T-cell (primary cell): ENCODE data around the gene SPRYD3. TPM values are rescaled to one million over a fixed set of nuclear protein-coding genes. Genes with fewer than 3 reads are reported as not detected.

Source experiments
- ATAC-seq, 4 experiments: fragments of 200-7000 bp in 3 of 4; fragments of 150-1000 bp in 1 of 4; cut with Tn5 transposase; replicated peaks in 1 of 4; 1 replicate in 3 of 4; 2 replicates in 1 of 4; pipeline ENCODE4 v1.10.0; 2021; ENCODE audit warnings: moderate library complexity in 3 of 4, mild to moderate bottlenecking in 2 of 4, moderate number of reproducible peaks in 1 of 4
- CTCF ChIA-PET, 2 donors: fragments of 300-600 bp; sonication (Branson Sonifier 250); formaldehyde crosslinking; loops; one replicate each; lab custom pipeline; 2022; ENCODE audit warnings: antibody characterized with exemption in 2 of 2; lab: Charles Lee
- POLR2A ChIA-PET, 2 donors: fragments of 300-600 bp; sonication (Branson Sonifier 250); formaldehyde crosslinking; loops; one replicate each; lab custom pipeline; 2022; ENCODE audit warnings: antibody characterized with exemption in 2 of 2; lab: Charles Lee
- DNase-seq, 35 experiments: peaks; one replicate each; pipeline versions ENCODE4 v3.0.0 to v3.0.0-alpha.2; 2013 to 2023
- H3K27ac ChIP-seq: one replicate; pipeline ENCODE4 v1.5.1; 2013; ENCODE audit warnings: low read length
- H3K27me3 ChIP-seq, 2 experiments: replicated peaks in 1 of 2; 1 replicate in 1 of 2; 2 replicates in 1 of 2; pipeline versions ENCODE4 v1.6.1 to v1.7.0; 2013; ENCODE audit warnings: low read length in 1 of 2, mixed read lengths in 1 of 2; ENCODE audit not compliant: control insufficient read depth in 2 of 2, insufficient read depth in 2 of 2; ENCODE audit errors: extremely low read depth in 1 of 2
- H3K36me3 ChIP-seq, 2 donors: 1 replicate in 1 of 2; 2 replicates in 1 of 2; pipeline versions ENCODE4 v1.6.1 to v1.7.0; 2013; ENCODE audit warnings: low read length in 1 of 2; ENCODE audit not compliant: control insufficient read depth in 2 of 2, insufficient read depth in 1 of 2; ENCODE audit errors: extremely low read depth in 1 of 2
- H3K4me1 ChIP-seq, 2 experiments: 1 replicate in 1 of 2; 2 replicates in 1 of 2; pipeline versions ENCODE4 v1.6.1 to v1.7.0; 2013; ENCODE audit warnings: low read length in 2 of 2, mixed read lengths in 1 of 2; ENCODE audit not compliant: insufficient read depth in 2 of 2, control insufficient read depth in 1 of 2; ENCODE audit errors: extremely low read depth in 1 of 2
- H3K4me3 ChIP-seq, 2 donors: 1 replicate in 1 of 2; 2 replicates in 1 of 2; pipeline versions ENCODE4 v1.5.1 to v1.7.0; 2013; ENCODE audit warnings: mild to moderate bottlenecking in 2 of 2, low read length in 1 of 2, moderate library complexity in 1 of 2; ENCODE audit not compliant: control insufficient read depth in 1 of 2; ENCODE audit errors: extremely low read depth in 1 of 2
- H3K9me3 ChIP-seq: 2 replicates; pipeline ENCODE4 v1.7.0; 2013
- H3K27ac Mint-ChIP-seq, 2 donors: one replicate each; pipeline ENCODE4 v1.8.0; 2020 to 2021; ENCODE audit warnings: mild to moderate bottlenecking in 2 of 2, mixed read lengths in 2 of 2
- H3K27me3 Mint-ChIP-seq, 2 donors: one replicate each; pipeline ENCODE4 v1.8.0; 2021 to 2022; ENCODE audit warnings: mixed read lengths in 2 of 2
- H3K36me3 Mint-ChIP-seq: one replicate; pipeline ENCODE4 v1.8.0; 2021; ENCODE audit warnings: mixed read lengths
- H3K4me1 Mint-ChIP-seq, 3 donors: one replicate each; pipeline ENCODE4 v1.8.0; 2020 to 2022; ENCODE audit warnings: mixed read lengths in 3 of 3, mild to moderate bottlenecking in 1 of 3
- H3K4me3 Mint-ChIP-seq, 3 donors: one replicate each; pipeline ENCODE4 v1.8.0; 2020 to 2022; ENCODE audit warnings: mild to moderate bottlenecking in 3 of 3, mixed read lengths in 3 of 3, moderate library complexity in 3 of 3
- H3K9me3 Mint-ChIP-seq, 3 donors: one replicate each; pipeline ENCODE4 v1.8.0; 2020 to 2022; ENCODE audit warnings: mixed read lengths in 3 of 3
- WGBS: methylation state at CpG from one replicate; pipeline ENCODE4 v1.1.5; 2013; ENCODE audit warnings: missing lambda C conversion rate; ENCODE audit not compliant: insufficient coverage; 5-methylcytosine and 5-hydroxymethylcytosine counted together
- total RNA-seq, 35 experiments: library from RNA in 6 of 35; stranded (reverse) in 6 of 35; fragments of 120-200 nt in 1 of 35; gene quantifications; one replicate each; pipeline versions ENCODE4 v1.2.1 to v1.2.4 and lab custom pipeline; 2013 to 2026

SPRYD3 gene
- total RNA-seq, 5 donors from 2014 or later (not counting 1 experiment from before 2014, with no cell fraction given): 29.3 to 65.0 (median 58.2) TPM

GRCh38 chr12:53102883-53103807, 24.0 kb upstream of the SPRYD3 start, which contains the start of gene SOAT2:
SOAT2 (plus strand) TSS chr12:53103486; CDS start chr12:53103578, 92 bp downstream.
- peak within 1 kb of the TSS; percentile 69 for H3K27ac ChIP-seq
- H3K36me3 ChIP-seq: no peaks in the 10 kb centered on the region
- H3K4me3 Mint-ChIP-seq: peak within 1 kb of the TSS in 2 of 3 donors; percentile 13 to 65
- no peaks in the 10 kb centered on the region for H3K9me3 Mint-ChIP-seq
- no peaks in the 10 kb centered on the region for H3K9me3 ChIP-seq
- WGBS: 77% methylated on average over 14 of the region's 23 CpGs
- ChIA-PET CTCF (interaction anchor here (0.5 to 2.1 kb wide), 10 partner anchors 9 to 398 kb away, joined by 3 to 8 read pairs (median 4); partner anchors contain the start of genes EIF4B (in 1 of the 2), SPRYD3 (in 1 of the 2) and TARBP2 (in 1 of the 2)), POLR2A (interaction anchor here in 1 of 2 donors (0.6 kb wide), 1 partner anchor 56 kb away, joined by 4 read pairs; no protein-coding TSS in a partner anchor)
- no peaks in the 10 kb centered on the region for H3K27me3 Mint-ChIP-seq
- H3K27me3 ChIP-seq: no peaks in the 10 kb centered on the region
- peak within 1 kb of the TSS; percentile 90 to 92 for H3K27ac Mint-ChIP-seq
- ATAC-seq: peak; percentile 76 to 87 (median 77)
- peak within 1 kb of the TSS in 1 of 2 donors; percentile 2 for H3K4me3 ChIP-seq
- peaks cover 29 to 53% of the 10 kb centered on the region in 2 experiments for H3K4me1 ChIP-seq
- peak in 33 of 35 experiments; percentile 19 to 72 (median 41) for DNase-seq
- H3K4me1 Mint-ChIP-seq: peaks cover 45 to 52% (median 46%) of the 10 kb centered on the region in 3 donors
- no peaks in the 10 kb centered on the region for H3K36me3 Mint-ChIP-seq

- Mint-ChIP-seq H3K36me3 (no peaks in the 10 kb centered on the region), H3K27me3 (peaks cover 0 to 1% of the 10 kb centered on the region in 2 donors), H3K9me3 (no peaks in the 10 kb centered on the region), H3K4me3 (peak overlapping the region in 1 of 3 donors; percentile 65), H3K27ac (peak overlapping the region; percentile 90 to 92), H3K4me1 (peaks cover 49 to 58% (median 52%) of the 10 kb centered on the region in 3 donors)
- Histone ChIP-seq H3K4me1 (peaks cover 29 to 63% of the 10 kb centered on the region in 2 experiments), H3K27ac (peak overlapping the region; percentile 69), H3K36me3 (no peaks in the 10 kb centered on the region), H3K4me3 (no peak overlapping the region), H3K27me3 (peaks cover 0 to 5% of the 10 kb centered on the region in 2 experiments), H3K9me3 (no peaks in the 10 kb centered on the region)
- DNase-seq (no peak), ATAC-seq (no peak)
- ChIA-PET CTCF (interaction anchor here (0.5 to 2.1 kb wide), 10 partner anchors 23 to 399 kb away, joined by 3 to 8 read pairs (median 4); partner anchors contain the start of genes SPRYD3 (in 1 of the 2) and TARBP2 (in 1 of the 2)), POLR2A (interaction anchor here in 1 of 2 donors (1.5 kb wide), 1 partner anchor 23 kb away, joined by 8 read pairs; the partner anchor contains the start of gene SPRYD3)
- WGBS: no CpG with 5 or more reads among the region's 12 CpGs
These were observed 23.0 kb upstream of the SPRYD3 start for GRCh38 chr12:53101931-53102781.

- peak overlapping the region in 1 of 3 donors; percentile 34 for H3K4me3 Mint-ChIP-seq
- H3K27me3 Mint-ChIP-seq: peaks cover 0 to 6% of the 10 kb centered on the region in 2 donors
- H3K36me3 Mint-ChIP-seq: no peaks in the 10 kb centered on the region
- Histone ChIP-seq H3K36me3 (no peaks in the 10 kb centered on the region), H3K4me3 (no peak overlapping the region), H3K4me1 (peaks cover 29 to 67% of the 10 kb centered on the region in 2 experiments), H3K9me3 (no peaks in the 10 kb centered on the region), H3K27me3 (peaks cover 0 to 9% of the 10 kb centered on the region in 2 experiments), H3K27ac (no peak overlapping the region)
- CTCF ChIA-PET: interaction anchor here in 1 of 2 donors (0.6 to 0.7 kb wide), 2 partner anchors 40 to 56 kb away, joined by 3 to 8 read pairs; no protein-coding TSS in a partner anchor
- H3K4me1 Mint-ChIP-seq: peaks cover 55 to 64% (median 57%) of the 10 kb centered on the region in 3 donors
- H3K27ac Mint-ChIP-seq: peak overlapping the region; percentile 52 to 79
- 94% methylated on average over 7 of the region's 7 CpGs for WGBS
- ATAC-seq (no peak), DNase-seq (no peak)
- no peaks in the 10 kb centered on the region for H3K9me3 Mint-ChIP-seq
- POLR2A ChIA-PET: interaction anchor here in 1 of 2 donors (1.5 kb wide), 1 partner anchor 22 kb away, joined by 8 read pairs; the partner anchor contains the start of gene SPRYD3
These were observed 22.1 kb upstream of the SPRYD3 start for GRCh38 chr12:53101266-53101665.

- peaks cover 0 to 13% of the 10 kb centered on the region in 2 experiments for H3K27me3 ChIP-seq
- H3K4me1 Mint-ChIP-seq: peaks cover 56 to 64% (median 57%) of the 10 kb centered on the region in 3 donors
- WGBS: 87% methylated on average over 3 of the region's 13 CpGs
- H3K27ac ChIP-seq: no peak overlapping the region
- peaks cover 29 to 67% of the 10 kb centered on the region in 2 experiments for H3K4me1 ChIP-seq
- POLR2A ChIA-PET: no interaction called here
- H3K27ac Mint-ChIP-seq: no peak overlapping the region
- no peak overlapping the region for H3K4me3 ChIP-seq
- H3K9me3 ChIP-seq: no peaks in the 10 kb centered on the region
- no peak for ATAC-seq
- no peaks in the 10 kb centered on the region for H3K9me3 Mint-ChIP-seq
- H3K36me3 Mint-ChIP-seq: no peaks in the 10 kb centered on the region
- CTCF ChIA-PET: no interaction called here
- no peak overlapping the region for H3K4me3 Mint-ChIP-seq
- peaks cover 0 to 6% of the 10 kb centered on the region in 2 donors for H3K27me3 Mint-ChIP-seq
- no peaks in the 10 kb centered on the region for H3K36me3 ChIP-seq
- DNase-seq: no peak
These were observed 21.4 kb upstream of the SPRYD3 start for GRCh38 chr12:53100466-53101151.

- peaks cover 0 to 15% of the 10 kb centered on the region in 2 experiments for H3K27me3 ChIP-seq
- peak overlapping the region; percentile 6 for H3K27ac ChIP-seq
- H3K27me3 Mint-ChIP-seq: peaks cover 0 to 6% of the 10 kb centered on the region in 2 donors
- H3K36me3 Mint-ChIP-seq: no peaks in the 10 kb centered on the region
- 0% methylated on average over 4 of the region's 6 CpGs for WGBS
- no peak overlapping the region for H3K4me3 ChIP-seq
- no peaks in the 10 kb centered on the region for H3K36me3 ChIP-seq
- peak; percentile 67 to 91 (median 84) for DNase-seq
- no peaks in the 10 kb centered on the region for H3K9me3 ChIP-seq
- peak overlapping the region; percentile 67 to 88 for H3K27ac Mint-ChIP-seq
- H3K4me1 ChIP-seq: peaks cover 29 to 63% of the 10 kb centered on the region in 2 experiments
- no peaks in the 10 kb centered on the region for H3K9me3 Mint-ChIP-seq
- POLR2A ChIA-PET: interaction anchor here in 1 of 2 donors (1.2 kb wide), 1 partner anchor 20 kb away, joined by 3 read pairs; the partner anchor contains the start of gene SPRYD3
- peak; percentile 50 to 59 (median 58) for ATAC-seq
- peak overlapping the region; percentile 45 to 79 (median 55) for H3K4me3 Mint-ChIP-seq
- peaks cover 52 to 58% (median 54%) of the 10 kb centered on the region in 3 donors for H3K4me1 Mint-ChIP-seq
- CTCF ChIA-PET: interaction anchor here (0.6 to 3.2 kb wide), 13 partner anchors 13 to 900 kb away, joined by 3 to 32 read pairs (median 4); partner anchors contain the start of gene SPRYD3 (in 1 of the 2)
These were observed 20.1 kb upstream of the SPRYD3 start for GRCh38 chr12:53099071-53099882.
